IPS-11a (cell line): ENCODE measurements around the gene KIF12.

Experiments used
- H3K4me3 ChIP-seq: one replicate; pipeline ENCODE4 v1.5.1; 2013; ENCODE audit warnings: low read depth, low read length, control low read depth

KIF12 gene

DNA sequence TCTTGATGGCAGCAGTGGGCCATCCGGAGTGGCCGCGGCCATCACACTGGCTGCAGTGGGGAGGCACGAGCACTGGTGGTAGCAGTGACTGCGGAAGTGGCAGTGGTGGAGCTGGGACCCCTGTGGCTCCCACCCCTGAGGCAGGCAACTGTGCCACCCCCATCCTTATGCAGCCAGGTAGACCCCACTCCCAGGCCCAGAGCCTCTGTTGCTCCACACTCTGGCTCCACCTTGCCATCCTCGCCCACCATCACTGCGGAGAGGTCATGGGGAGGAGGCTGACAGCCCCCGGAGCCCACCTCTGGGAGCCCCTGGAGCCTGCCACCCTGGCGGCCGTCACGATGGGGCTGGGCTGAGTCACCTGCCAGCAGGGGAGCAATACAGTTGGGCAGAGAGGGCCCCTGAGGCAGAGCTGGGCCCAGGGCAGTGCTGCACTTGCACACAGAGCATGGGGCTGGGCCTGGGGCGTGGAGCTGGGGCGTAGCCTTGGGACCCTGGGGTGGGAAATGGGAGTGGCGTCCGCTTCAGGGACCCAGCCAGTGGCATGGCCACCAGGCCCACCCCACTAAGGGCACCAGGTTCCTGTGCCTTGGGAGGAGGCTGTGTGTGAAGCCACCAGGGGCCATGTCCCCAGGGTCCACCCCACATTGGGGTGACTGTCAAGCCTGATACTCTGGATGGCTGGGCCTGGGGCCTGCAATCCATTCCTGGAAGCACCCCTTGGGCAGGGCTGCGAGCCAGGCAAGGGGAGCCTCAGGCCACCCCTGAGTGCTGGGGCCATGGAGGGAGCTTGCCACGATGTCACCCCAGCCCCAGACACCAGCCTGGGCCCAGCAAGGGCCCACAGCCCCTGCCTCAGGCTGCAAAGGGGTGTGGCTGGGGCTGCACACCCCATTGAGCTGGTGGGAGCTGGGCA is 28.6 kb downstream of the KIF12 start:
- no peak overlapping the region for H3K4me3 ChIP-seq

GRCh38 chr9:114069476-114070187 is 29.5 kb downstream of the KIF12 start:
- H3K4me3 ChIP-seq: no peak overlapping the region

GRCh38 chr9:114065304-114065703 is 33.8 kb downstream of the KIF12 start:
- H3K4me3 ChIP-seq: no peak overlapping the region

DNA sequence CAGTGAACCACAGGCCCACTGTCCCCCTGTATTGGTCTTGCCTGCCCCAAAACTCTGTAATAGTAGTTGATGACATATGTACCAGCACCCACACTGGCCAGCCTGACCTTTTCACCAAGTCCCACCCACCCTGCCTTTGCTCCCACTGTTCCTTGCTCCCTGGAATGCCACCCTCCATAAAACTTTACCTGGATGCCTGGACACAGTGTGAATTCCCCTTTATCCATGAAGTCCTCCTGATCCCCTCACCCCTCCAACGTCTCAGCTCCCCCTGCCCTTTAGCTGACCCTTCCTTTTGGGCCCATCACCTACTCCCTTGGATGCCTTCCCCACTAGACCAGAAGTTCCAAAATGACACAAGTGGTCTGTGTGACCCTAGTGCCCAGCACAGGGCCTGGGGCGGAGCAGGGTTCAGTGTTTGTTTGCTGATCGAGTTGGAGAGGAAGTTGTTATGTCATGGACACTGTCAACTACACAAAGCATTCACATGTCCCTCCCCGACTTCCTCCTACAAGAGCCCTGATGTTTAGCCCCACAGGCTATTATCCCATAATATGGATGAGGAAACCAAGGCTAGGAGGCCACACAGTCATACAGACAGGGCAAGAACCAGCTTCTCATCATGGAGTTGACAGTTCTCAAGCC is 37.1 kb downstream of the KIF12 start:
- H3K4me3 ChIP-seq: no peak overlapping the region

- H3K4me3 ChIP-seq: no peak overlapping the region
These were observed 37.8 kb downstream of the KIF12 start for GRCh38 chr9:114061292-114061691.

GRCh38 chr9:114060711-114061110 is 38.4 kb downstream of the KIF12 start:
- no peak overlapping the region for H3K4me3 ChIP-seq

DNA sequence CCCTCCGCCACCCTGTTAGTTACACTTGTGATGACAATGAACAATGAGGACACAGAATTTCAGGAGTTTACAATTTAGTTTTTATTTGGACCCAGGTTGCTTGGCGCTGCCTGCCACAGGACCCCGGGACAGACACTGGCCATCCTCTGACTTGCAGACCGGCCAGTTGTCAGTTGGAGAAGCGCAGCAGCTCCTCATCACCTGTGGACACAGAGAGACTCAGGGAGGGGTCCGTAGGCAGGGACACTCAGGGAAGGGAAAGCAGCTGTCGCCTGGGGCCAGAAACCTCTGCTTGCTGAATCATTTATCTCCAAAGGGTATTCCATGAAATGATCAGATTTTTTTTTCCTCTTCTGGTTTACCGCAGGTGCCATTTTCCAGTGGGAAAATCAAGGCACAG is 39.0 kb downstream of the KIF12 start:
- H3K4me3 ChIP-seq: no peak overlapping the region

DNA sequence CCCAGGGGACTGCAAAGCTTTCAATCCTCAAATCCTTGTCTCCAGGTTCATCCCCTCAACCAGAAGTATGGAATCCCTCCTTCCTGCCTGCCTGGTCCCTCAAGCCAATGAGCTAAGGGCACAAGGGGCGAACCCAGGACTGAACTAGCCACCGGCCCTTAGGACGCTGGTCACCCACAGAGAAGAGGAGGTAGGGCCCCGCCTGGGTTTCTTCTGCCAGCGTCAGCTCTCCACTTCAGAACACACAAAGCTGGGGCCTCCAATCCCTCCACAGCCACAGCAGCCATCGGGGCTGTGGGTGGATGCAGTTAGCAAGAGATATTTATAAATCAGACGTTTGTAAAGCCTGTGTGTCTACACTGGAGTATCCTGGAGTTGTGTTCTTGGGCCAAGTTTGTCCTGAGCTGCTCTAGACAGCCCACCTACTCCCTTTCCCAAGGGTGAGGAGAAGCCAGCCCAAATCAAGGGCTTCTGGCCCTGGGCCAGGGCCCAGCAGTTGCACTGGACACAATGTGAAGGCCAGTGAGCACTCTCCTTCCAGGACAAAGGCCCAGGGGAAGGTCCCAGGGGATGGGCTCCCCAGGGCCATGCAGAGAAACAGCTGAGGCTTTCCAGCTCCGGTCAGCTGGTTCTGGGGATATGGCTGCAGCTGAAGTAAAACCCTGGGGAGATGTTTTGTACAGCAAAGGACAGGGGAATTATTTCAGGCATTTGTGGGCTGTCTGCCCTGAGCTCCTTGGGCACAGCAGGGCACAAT is 39.9 kb downstream of the KIF12 start:
- H3K4me3 ChIP-seq: no peak overlapping the region

- no peak overlapping the region for H3K4me3 ChIP-seq
These were observed 40.4 kb downstream of the KIF12 start for GRCh38 chr9:114058688-114059046.

DNA sequence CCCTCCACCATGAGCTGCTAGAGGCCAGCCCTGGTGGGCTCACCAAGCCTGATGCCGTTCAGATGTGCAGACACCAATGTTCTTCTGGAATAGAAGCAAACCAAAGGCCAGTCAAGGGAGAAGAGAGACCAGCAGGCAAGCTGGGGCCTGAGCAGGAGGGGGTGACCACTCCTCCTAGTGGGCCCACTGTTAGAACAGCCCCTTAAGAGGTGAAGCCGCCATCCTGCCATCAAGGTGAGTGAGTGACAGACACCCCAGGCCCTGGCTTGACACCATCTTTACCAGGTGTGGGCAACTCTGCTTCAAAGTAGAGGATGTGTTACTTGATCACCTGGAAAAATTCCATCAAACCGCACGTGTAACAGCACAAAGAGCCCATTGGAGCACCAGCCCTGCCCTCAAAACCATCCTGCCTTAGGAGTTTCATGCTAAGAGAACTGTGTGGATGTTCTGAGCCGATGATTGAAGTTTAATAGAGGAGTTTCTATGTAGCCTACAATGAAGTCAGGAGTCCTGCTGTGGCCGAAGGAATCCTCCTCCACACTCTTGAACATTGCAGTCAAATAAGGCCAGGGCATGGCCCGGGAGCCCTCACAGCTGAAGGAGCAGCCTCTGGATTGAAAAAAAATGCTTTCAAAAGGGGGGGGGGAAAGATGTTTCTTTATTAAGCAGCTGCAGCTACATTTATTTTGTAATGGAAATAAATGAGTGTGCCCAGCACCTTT is 41.8 kb downstream of the KIF12 start:
- no peak overlapping the region for H3K4me3 ChIP-seq

DNA sequence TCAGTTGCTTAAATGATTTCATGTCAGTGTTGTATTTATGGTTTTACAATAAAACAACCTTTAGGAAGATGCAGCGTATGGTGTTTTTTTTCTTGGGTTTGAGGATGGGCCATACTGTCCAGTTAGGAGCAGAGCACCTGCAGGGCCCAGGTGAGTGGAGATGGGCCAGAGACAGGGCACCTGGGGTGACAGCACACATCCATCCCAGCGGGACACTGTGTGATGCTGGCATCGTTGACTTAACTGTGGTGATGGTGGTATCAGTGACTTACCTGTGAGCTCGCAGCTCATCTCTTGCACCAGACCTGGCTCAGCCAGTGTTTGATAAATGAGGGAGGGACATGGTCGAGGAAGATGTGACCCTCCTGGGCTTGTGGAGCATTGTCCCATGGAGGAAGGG is 42.6 kb downstream of the KIF12 start:
- no peak overlapping the region for H3K4me3 ChIP-seq

DNA sequence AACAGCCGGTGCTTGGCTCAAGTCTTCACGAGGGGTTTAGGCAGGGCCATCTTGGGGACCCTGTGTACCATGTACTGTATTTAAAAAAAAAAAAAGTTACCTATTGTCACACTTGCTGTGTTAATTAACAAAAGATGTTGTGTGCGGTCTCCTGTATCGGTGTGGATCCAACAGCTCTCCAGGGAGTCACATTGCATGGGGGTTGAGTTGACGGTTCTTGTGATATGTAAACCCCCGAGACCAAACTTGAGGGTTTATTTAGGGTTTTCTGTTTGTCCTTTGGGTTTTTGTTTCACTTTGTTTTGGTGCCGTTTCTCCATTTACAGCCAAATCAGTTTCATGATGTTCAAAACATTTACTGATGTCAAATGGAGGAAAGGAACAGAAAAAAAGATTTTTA is 43.2 kb downstream of the KIF12 start:
- no peak overlapping the region for H3K4me3 ChIP-seq

- H3K4me3 ChIP-seq: no peak overlapping the region
These were observed 44.0 kb downstream of the KIF12 start for GRCh38 chr9:114055061-114055460.

GRCh38 chr9:114054191-114054690 is 44.9 kb downstream of the KIF12 start:
- no peak overlapping the region for H3K4me3 ChIP-seq

GRCh38 chr9:114053246-114054005 is 45.7 kb downstream of the KIF12 start:
- H3K4me3 ChIP-seq: no peak overlapping the region

GRCh38 chr9:114051706-114052105 is 47.4 kb downstream of the KIF12 start:
- no peak overlapping the region for H3K4me3 ChIP-seq

- H3K4me3 ChIP-seq: no peak overlapping the region
These were observed 47.8 kb downstream of the KIF12 start for GRCh38 chr9:114051281-114051680.

GRCh38 chr9:114050646-114051045 is 48.4 kb downstream of the KIF12 start:
- H3K4me3 ChIP-seq: no peak overlapping the region

DNA sequence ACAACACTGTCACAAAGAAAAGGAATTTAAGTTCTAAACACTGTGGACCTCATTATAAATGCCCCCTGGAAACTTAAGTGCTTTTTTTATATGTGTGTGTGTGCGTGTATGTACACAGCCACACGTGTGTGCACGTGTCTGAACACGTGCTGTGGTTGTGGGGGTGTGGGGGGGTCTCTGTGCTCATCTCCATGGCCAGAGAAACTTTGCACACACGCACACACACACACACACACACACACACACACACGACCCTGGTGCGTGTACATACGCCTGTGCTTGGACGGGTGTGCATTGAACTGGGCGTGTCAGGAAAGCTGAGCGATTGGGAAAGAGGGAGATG is 48.9 kb downstream of the KIF12 start:
- H3K4me3 ChIP-seq: no peak overlapping the region
